ENCODE results near the gene SPG11.

DNA sequence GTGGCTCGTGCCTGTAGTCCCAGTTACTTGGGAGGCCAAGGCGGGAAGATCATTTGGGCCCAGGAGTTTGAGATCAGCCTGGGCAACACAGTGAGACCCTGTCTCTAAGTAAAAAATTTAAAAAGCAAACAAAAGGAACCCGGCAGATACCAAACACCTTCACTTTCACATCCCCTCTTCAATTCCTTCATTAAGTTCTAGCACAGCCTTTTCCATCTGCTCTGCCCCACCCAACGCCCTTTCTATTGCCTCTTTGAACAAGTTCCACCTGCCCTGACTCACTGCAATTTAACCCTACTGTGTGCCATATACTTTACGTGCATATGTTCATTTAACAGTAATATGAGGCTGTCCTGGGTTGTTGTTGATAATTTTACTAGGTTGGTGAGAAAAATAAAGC, 12.4 kb upstream of the SPG11 start:
- TF ChIP-seq, protein P1, sequence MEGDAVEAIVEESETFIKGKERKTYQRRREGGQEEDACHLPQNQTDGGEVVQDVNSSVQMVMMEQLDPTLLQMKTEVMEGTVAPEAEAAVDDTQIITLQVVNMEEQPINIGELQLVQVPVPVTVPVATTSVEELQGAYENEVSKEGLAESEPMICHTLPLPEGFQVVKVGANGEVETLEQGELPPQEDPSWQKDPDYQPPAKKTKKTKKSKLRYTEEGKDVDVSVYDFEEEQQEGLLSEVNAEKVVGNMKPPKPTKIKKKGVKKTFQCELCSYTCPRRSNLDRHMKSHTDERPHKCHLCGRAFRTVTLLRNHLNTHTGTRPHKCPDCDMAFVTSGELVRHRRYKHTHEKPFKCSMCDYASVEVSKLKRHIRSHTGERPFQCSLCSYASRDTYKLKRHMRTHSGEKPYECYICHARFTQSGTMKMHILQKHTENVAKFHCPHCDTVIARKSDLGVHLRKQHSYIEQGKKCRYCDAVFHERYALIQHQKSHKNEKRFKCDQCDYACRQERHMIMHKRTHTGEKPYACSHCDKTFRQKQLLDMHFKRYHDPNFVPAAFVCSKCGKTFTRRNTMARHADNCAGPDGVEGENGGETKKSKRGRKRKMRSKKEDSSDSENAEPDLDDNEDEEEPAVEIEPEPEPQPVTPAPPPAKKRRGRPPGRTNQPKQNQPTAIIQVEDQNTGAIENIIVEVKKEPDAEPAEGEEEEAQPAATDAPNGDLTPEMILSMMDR (IDR thresholded peaks at IDR 0.05) = no peak
- no peak for TF ChIP-seq POLR2AphosphoS5 (IDR thresholded peaks at IDR 0.05)
